ENCODE results near the gene KLHL3. TPM values are rescaled to one million over a fixed set of nuclear protein-coding genes. Genes with fewer than 3 reads are reported as not detected.

The KLHL3 gene
- total and polyA plus RNA-seq, 11 donors, result 8.3 to 77.6 (median 26.1) TPM

- intact Hi-C loops (cut with DNase I), result no loop called here
These were observed 8.3 kb downstream of the KLHL3 start for GRCh38 chr5:137727623-137728022.

GRCh38 chr5:137724251-137724650 lies 11.6 kb downstream of the KLHL3 start:
- TF ChIP-seq CTCF (IDR thresholded peaks at IDR 0.05) (no peak), POLR2A (IDR thresholded peaks at IDR 0.05) (no peak)
- DNase-seq (no peak), ATAC-seq (no peak)
- Histone ChIP-seq H3K27me3 (no peaks in the 10 kb centered on the region), H3K9me3 (peaks cover 0 to 10% (median 0%) of the 10 kb centered on the region in 12 donors), H3K4me1 (peaks cover 0 to 15% (median 0%) of the 10 kb centered on the region in 12 donors), H3K36me3 (peaks cover 0 to 14% (median 3%) of the 10 kb centered on the region in 9 donors), H3K4me3 (no peak overlapping the region), H3K27ac (no peak overlapping the region)
- 86 to 93% (median 91%) methylated on average over 2 of the region's 2 CpGs for WGBS, 4 donors
- intact Hi-C loops (cut with DNase I), result no loop called here

More at GRCh38 chr5:137727623-137728022, 8.3 kb downstream of the KLHL3 start:
- H3K36me3 ChIP-seq, result no peaks in the 10 kb centered on the region
- TF ChIP-seq POLR2A (IDR thresholded peaks at IDR 0.05), result no peak
- no peak for TF ChIP-seq CTCF (IDR thresholded peaks at IDR 0.05)
- 84 to 98% (median 94%) methylated on average over 2 of the region's 2 CpGs for WGBS, 4 donors
- H3K27me3 ChIP-seq, result no peaks in the 10 kb centered on the region
- H3K27ac ChIP-seq, result no peak overlapping the region
- H3K9me3 ChIP-seq, result peaks cover 0 to 10% (median 0%) of the 10 kb centered on the region in 12 donors
- no peak overlapping the region for H3K4me3 ChIP-seq
- ATAC-seq (no peak), DNase-seq (no peak)
- H3K4me1 ChIP-seq, result peaks cover 0 to 32% (median 4%) of the 10 kb centered on the region in 12 donors

GRCh38 chr5:137718611-137719010 lies 17.3 kb downstream of the KLHL3 start:
- no peak for TF ChIP-seq CTCF (IDR thresholded peaks at IDR 0.05)
- TF ChIP-seq POLR2A (IDR thresholded peaks at IDR 0.05), result no peak
- Histone ChIP-seq H3K9me3 (peaks cover 0 to 17% (median under 1%) of the 10 kb centered on the region in 12 donors), H3K36me3 (peaks cover 0 to 24% (median 4%) of the 10 kb centered on the region in 9 donors), H3K27ac (no peak overlapping the region), H3K4me3 (no peak overlapping the region), H3K27me3 (no peaks in the 10 kb centered on the region), H3K4me1 (peaks cover 0 to 10% (median 0%) of the 10 kb centered on the region in 12 donors)
- ATAC-seq (no peak), DNase-seq (no peak)
- intact Hi-C loops (cut with DNase I), result no loop called here

- intact Hi-C loops (cut with DNase I), result no loop called here
- Histone ChIP-seq H3K4me1 (peaks cover 0 to 15% (median 0%) of the 10 kb centered on the region in 12 donors), H3K27me3 (no peaks in the 10 kb centered on the region), H3K9me3 (peaks cover 0 to 22% (median 6%) of the 10 kb centered on the region in 12 donors), H3K4me3 (no peak overlapping the region), H3K36me3 (peaks cover 0 to 30% (median 9%) of the 10 kb centered on the region in 9 donors), H3K27ac (no peak overlapping the region)
- no peak for ATAC-seq
- WGBS, 4 donors, result 98 to 100% (median 99%) methylated on average over 3 of the region's 3 CpGs
- no peak for DNase-seq
- TF ChIP-seq POLR2A (IDR thresholded peaks at IDR 0.05) (no peak), CTCF (IDR thresholded peaks at IDR 0.05) (no peak)
These were observed 19.6 kb downstream of the KLHL3 start for GRCh38 chr5:137716337-137716736.
